AG04450 (cell line): ENCODE data around the gene DRG1. TPM values are rescaled to one million over a fixed set of nuclear protein-coding genes. Genes with fewer than 3 reads are reported as not detected.

Experiments used
- CTCF ChIA-PET: fragments of 300-600, 350-600 bp; formaldehyde crosslinking; extraction: SDS; loops from one replicate; lab custom pipeline; 2022; ENCODE audit warnings: antibody characterized with exemption, inconsistent platforms; lab: Charles Lee
- POLR2A ChIA-PET: fragments of 350-600 bp; formaldehyde crosslinking; extraction: SDS; loops from one replicate; lab custom pipeline; 2021; ENCODE audit warnings: antibody characterized with exemption, inconsistent platforms; lab: Yijun Ruan, JAX
- DNase-seq: peaks from one replicate; pipeline ENCODE4 v3.0.0-alpha.2; 2011; ENCODE audit warnings: low read depth, low spot score
- H3K27ac ChIP-seq: one replicate; pipeline ENCODE4 v1.5.1; 2012; ENCODE audit warnings: low read depth, low read length, control low read depth
- H3K27me3 ChIP-seq: one replicate; pipeline ENCODE4 v1.6.0; 2012; ENCODE audit warnings: low read length; ENCODE audit not compliant: control insufficient read depth, insufficient read depth
- H3K4me3 ChIP-seq: 2 replicates; pipeline ENCODE4 v1.5.1; 2011; ENCODE audit warnings: mild to moderate bottlenecking, low read depth, low read length, control low read depth
- H3K9me3 ChIP-seq: 2 replicates; pipeline ENCODE4 v1.5.1; 2012; ENCODE audit warnings: low read length; ENCODE audit not compliant: control insufficient read depth, insufficient read depth
- CTCF ChIP-seq: IDR thresholded peaks from 2 replicates; pipeline ENCODE4 v1.5.1; 2011; ENCODE audit warnings: low read depth, low read length, control low read depth, inconsistent platforms
- polyA minus RNA-seq: library from RNA; depleted of rRNA, polyadenylated mRNA; stranded (reverse); fragments of >200 nt; gene quantifications from 2 replicates; pipeline ENCODE4 v1.2.3, GENCODE V29; 2011; rRNA and poly(A)+ RNA removed
- polyA plus RNA-seq: library from polyadenylated mRNA; depleted of rRNA; stranded (reverse); fragments of >200 nt; gene quantifications from 2 replicates; pipeline ENCODE4 v1.2.3, GENCODE V29; 2011; rRNA removed

Gene DRG1
- polyA plus RNA-seq = 90.8 and 108 TPM in 2 replicates
- 65.1 and 76.9 TPM in 2 replicates for polyA minus RNA-seq

- H3K4me3 ChIP-seq = peak within 1 kb of the TSS; percentile 97
- H3K27me3 ChIP-seq = no peaks in the 10 kb centered on the region
- TF ChIP-seq CTCF = no peak
- H3K27ac ChIP-seq = peak within 1 kb of the TSS; percentile 68
- POLR2A ChIA-PET = interaction anchor here (0.5 to 1.1 kb wide), 5 partner anchors 17 to 240 kb away, joined by 3 to 5 read pairs (median 4); partner anchors contain the start of gene PATZ1
- CTCF ChIA-PET = interaction anchor here (1.1 kb wide), 1 partner anchor 86 kb away, joined by 3 read pairs; no protein-coding TSS in a partner anchor
- peak; percentile 81 for DNase-seq
- H3K9me3 ChIP-seq = no peaks in the 10 kb centered on the region
These were observed at the start of gene DRG1 for GRCh38 chr22:31399211-31400022. TSS of gene DRG1 (plus strand) at chr22:31399604. CDS start at chr22:31399684, 80 bp downstream.

- ChIA-PET CTCF (interaction anchor here (1.1 kb wide), 1 partner anchor 77 kb away, joined by 3 read pairs; no protein-coding TSS in a partner anchor), POLR2A (no interaction called here)
- Histone ChIP-seq H3K9me3 (no peaks in the 10 kb centered on the region; the same call in 1 of the 2 replicates), H3K4me3 (no peak overlapping the region), H3K27me3 (no peaks in the 10 kb centered on the region), H3K27ac (no peak overlapping the region)
- no peak for TF ChIP-seq CTCF
- DNase-seq = no peak
These were observed 49.4 kb upstream of the DRG1 start for GRCh38 chr22:31349960-31350359.

GRCh38 chr22:31350410-31350863 is 49.0 kb upstream of the DRG1 start:
- ChIA-PET POLR2A (interaction anchor here (0.7 kb wide), 1 partner anchor 15 kb away, joined by 4 read pairs; no protein-coding TSS in a partner anchor), CTCF (interaction anchor here (1.1 kb wide), 1 partner anchor 78 kb away, joined by 3 read pairs; no protein-coding TSS in a partner anchor)
- no peak for DNase-seq
- Histone ChIP-seq H3K27me3 (no peaks in the 10 kb centered on the region), H3K27ac (no peak overlapping the region), H3K4me3 (no peak overlapping the region), H3K9me3 (no peaks in the 10 kb centered on the region; the same call in 1 of the 2 replicates)
- TF ChIP-seq CTCF = no peak

- DNase-seq = no peak
- CTCF ChIA-PET = no interaction called here
- no peak overlapping the region for H3K4me3 ChIP-seq
- POLR2A ChIA-PET = no interaction called here
- no peak overlapping the region for H3K27ac ChIP-seq
- no peaks in the 10 kb centered on the region for H3K9me3 ChIP-seq
- no peak for TF ChIP-seq CTCF
- no peaks in the 10 kb centered on the region for H3K27me3 ChIP-seq
These were observed 44.9 kb upstream of the DRG1 start for GRCh38 chr22:31354515-31354914.

- TF ChIP-seq CTCF = no peak
- ChIA-PET CTCF (no interaction called here), POLR2A (no interaction called here)
- Histone ChIP-seq H3K27ac (no peak overlapping the region), H3K27me3 (no peaks in the 10 kb centered on the region), H3K9me3 (no peaks in the 10 kb centered on the region), H3K4me3 (no peak overlapping the region)
- no peak for DNase-seq
These were observed 39.4 kb upstream of the DRG1 start for GRCh38 chr22:31360029-31360428.
